K562 (cell line): Measurements from ENCODE around the gene SF3B3. TPM values are rescaled to one million over a fixed set of nuclear protein-coding genes. Genes with fewer than 3 reads are reported as not detected.
A peak's percentile ranks its signal among the peaks of the same experiment; 100 is the strongest.

Experiments used
- REST ChIP-seq, 2 experiments: fragments of 450-650 bp; formaldehyde crosslinking in 1 of 2; IDR thresholded peaks; 2 replicates each; pipeline versions ENCODE4 v1.4.0 to v1.6.1; 2014 to 2020; ENCODE audit warnings: mild to moderate bottlenecking in 2 of 2, borderline replicate concordance in 1 of 2, low read depth in 1 of 2
- polyA plus RNA-seq, 8 experiments: library from polyadenylated mRNA; depleted of rRNA in 4 of 8; stranded (reverse) in 5 of 8; unstranded in 3 of 8; fragments of >200 nt; fragmentation: Nextera tagmentation in 2 of 8; fragmentation: Illumina TruSeq in 1 of 8; extraction: Ambion mirVana in 2 of 8; extraction: Trizol in 1 of 8; gene quantifications; 2 replicates each; pipeline versions ENCODE4 v1.2.1 to v1.2.3, GENCODE V29; 2011 to 2014; ENCODE audit warnings: inconsistent platforms in 1 of 8, missing spikeins in 1 of 8
- total RNA-seq, 7 experiments: library from RNA; depleted of rRNA in 6 of 7; stranded (reverse); fragments of >200 nt in 6 of 7; fragmentation: Illumina TruSeq in 2 of 7; extraction: Trizol in 2 of 7; gene quantifications; 2 replicates each; pipeline versions ENCODE4 v1.2.1 to v1.2.3, GENCODE V29; 2011 to 2021; ENCODE audit warnings: low replicate concordance in 1 of 7

The SF3B3 gene
- total and polyA plus RNA-seq, 9 of the 15 experiments (the other 6 are each of a cell fraction or from before 2014, with no cell fraction given), result 98.9 to 546 (median 221) TPM

GRCh38 chr16:70493802-70494201 lies 29.8 kb upstream of the SF3B3 start (continued):
- TF ChIP-seq REST (IDR thresholded peaks at IDR 0.05; ENCODE audit: borderline replicate concordance), result peak; percentile 63
- TF ChIP-seq REST (CRISPR knock-in tag; IDR thresholded peaks at IDR 0.05; ENCODE audit: low read depth), result no peak
